Left ventricle myocardium inferior (tissue), 1 donor: ENCODE data around the gene LDB2. TPM values are rescaled to one million over a fixed set of nuclear protein-coding genes. Genes with fewer than 3 reads are reported as not detected.
A peak's percentile ranks its signal among the peaks of the same experiment; 100 is the strongest.

ENCODE experiments used
- DNase-seq: peaks from one replicate; pipeline ENCODE4 v3.0.0-alpha.2; 2020
- H3K27ac ChIP-seq: fragments of 200-600 bp; replicated peaks from 2 replicates; pipeline ENCODE4 v1.8.0; 2021
- H3K27me3 ChIP-seq: fragments of 200-600 bp; 2 replicates; pipeline ENCODE4 v1.8.0; 2021; ENCODE audit warnings: low read depth
- H3K36me3 ChIP-seq: fragments of 200-600 bp; 2 replicates; pipeline ENCODE4 v1.8.0; 2021
- H3K4me1 ChIP-seq: fragments of 200-600 bp; 2 replicates; pipeline ENCODE4 v1.8.0; 2021
- H3K4me3 ChIP-seq: fragments of 200-600 bp; 2 replicates; pipeline ENCODE4 v1.8.0; 2021; ENCODE audit warnings: mild to moderate bottlenecking, moderate library complexity
- H3K9me3 ChIP-seq: fragments of 200-600 bp; replicated peaks from 2 replicates; pipeline ENCODE4 v1.8.0; 2021
- intact Hi-C: fragments of 100-400 bp; cut with micrococcal nuclease; formaldehyde crosslinking; loops from one replicate; pipeline ENCODE4 v1.11.0; 2022
- total RNA-seq: library from RNA; stranded (reverse); fragmentation: NEBNext Ultra II Directional; extraction: Animal tissue kit (Norgen Biotek cat#: 25700); gene quantifications from one replicate; pipeline ENCODE4 v1.2.1, GENCODE V29; 2021
- TF ChIP-seq, protein P1 (sequence below): fragments of 200-600 bp; IDR thresholded peaks from 2 replicates; pipeline ENCODE4 v1.8.0; 2021; ENCODE audit warnings: antibody characterized with exemption, mild to moderate bottlenecking, borderline replicate concordance
- donor health status: DM: no; HTN: yes; CAD: no; lungs with severe emphysema.

LDB2 gene
- total RNA-seq, 1 donor from 2014 or later = 29.6 TPM

GRCh38 chr4:16694884-16695276, 203.6 kb downstream of the LDB2 start:
- Histone ChIP-seq H3K36me3 (no peaks in the 10 kb centered on the region), H3K4me1 (peaks cover 30% of the 10 kb centered on the region), H3K9me3 (no peaks in the 10 kb centered on the region), H3K27ac (no peak overlapping the region), H3K4me3 (no peak overlapping the region), H3K27me3 (no peaks in the 10 kb centered on the region)
- intact Hi-C loops = no loop called here
- TF ChIP-seq, protein P1, sequence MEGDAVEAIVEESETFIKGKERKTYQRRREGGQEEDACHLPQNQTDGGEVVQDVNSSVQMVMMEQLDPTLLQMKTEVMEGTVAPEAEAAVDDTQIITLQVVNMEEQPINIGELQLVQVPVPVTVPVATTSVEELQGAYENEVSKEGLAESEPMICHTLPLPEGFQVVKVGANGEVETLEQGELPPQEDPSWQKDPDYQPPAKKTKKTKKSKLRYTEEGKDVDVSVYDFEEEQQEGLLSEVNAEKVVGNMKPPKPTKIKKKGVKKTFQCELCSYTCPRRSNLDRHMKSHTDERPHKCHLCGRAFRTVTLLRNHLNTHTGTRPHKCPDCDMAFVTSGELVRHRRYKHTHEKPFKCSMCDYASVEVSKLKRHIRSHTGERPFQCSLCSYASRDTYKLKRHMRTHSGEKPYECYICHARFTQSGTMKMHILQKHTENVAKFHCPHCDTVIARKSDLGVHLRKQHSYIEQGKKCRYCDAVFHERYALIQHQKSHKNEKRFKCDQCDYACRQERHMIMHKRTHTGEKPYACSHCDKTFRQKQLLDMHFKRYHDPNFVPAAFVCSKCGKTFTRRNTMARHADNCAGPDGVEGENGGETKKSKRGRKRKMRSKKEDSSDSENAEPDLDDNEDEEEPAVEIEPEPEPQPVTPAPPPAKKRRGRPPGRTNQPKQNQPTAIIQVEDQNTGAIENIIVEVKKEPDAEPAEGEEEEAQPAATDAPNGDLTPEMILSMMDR = no peak
- DNase-seq = no peak

GRCh38 chr4:16694173-16694883, 204.1 kb downstream of the LDB2 start:
- intact Hi-C loops = no loop called here
- Histone ChIP-seq H3K27me3 (no peaks in the 10 kb centered on the region), H3K9me3 (no peaks in the 10 kb centered on the region), H3K36me3 (no peaks in the 10 kb centered on the region), H3K4me3 (no peak overlapping the region), H3K27ac (no peak overlapping the region), H3K4me1 (peaks cover 30% of the 10 kb centered on the region)
- no peak for DNase-seq
- TF ChIP-seq, protein P1 = no peak

DNA sequence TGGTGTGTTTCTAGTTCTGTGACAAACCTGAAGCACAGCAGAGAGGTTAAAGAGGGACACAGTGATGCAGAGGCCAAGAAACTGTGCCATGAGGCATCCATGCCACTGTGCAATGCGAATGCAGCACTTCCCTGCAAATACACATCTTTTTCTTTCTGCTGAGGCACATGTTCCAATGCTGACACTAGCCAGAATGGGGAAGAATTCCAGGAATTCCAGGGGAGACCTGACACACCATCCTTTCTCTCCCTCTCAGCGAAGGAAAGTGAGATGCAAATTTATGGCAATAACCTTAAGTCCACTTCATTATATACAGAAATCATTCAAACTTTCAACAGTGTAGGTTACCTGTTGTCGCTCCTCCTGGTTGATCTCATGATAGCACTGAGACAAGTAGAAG, 204.8 kb downstream of the LDB2 start:
- H3K4me3 ChIP-seq = no peak overlapping the region
- H3K27ac ChIP-seq = no peak overlapping the region
- TF ChIP-seq, protein P1 = no peak
- H3K9me3 ChIP-seq = no peaks in the 10 kb centered on the region
- no peaks in the 10 kb centered on the region for H3K36me3 ChIP-seq
- H3K27me3 ChIP-seq = no peaks in the 10 kb centered on the region
- intact Hi-C loops = no loop called here
- peaks cover 30% of the 10 kb centered on the region for H3K4me1 ChIP-seq
- DNase-seq = no peak

DNA sequence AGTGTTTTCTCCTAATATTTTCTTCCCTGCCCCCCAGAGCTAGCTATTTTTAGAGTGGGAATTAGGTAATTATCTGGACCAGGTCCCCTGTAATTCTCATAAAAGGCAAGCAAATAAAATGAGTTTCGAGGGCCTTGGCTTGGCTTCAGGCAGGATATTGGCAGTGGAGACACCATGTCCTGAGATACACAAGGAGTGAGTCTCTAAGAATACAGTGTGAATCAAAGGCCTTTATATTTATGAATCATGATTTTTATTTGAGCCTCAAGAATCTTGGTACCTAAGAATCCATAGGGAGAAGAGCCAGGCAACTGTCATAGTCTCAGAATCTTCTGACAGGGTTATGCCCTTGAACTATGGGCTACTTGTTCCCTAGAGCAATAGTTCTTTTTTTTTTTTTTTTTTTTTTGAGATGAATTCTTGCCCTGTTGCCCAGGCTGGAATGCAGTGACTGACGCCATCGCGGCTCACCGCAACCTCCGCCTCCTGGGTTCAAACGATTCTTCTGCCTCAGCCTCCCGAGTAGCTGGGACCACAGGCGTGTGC, 205.4 kb downstream of the LDB2 start:
- Histone ChIP-seq H3K4me1 (peaks cover 30% of the 10 kb centered on the region), H3K27me3 (no peaks in the 10 kb centered on the region), H3K36me3 (no peaks in the 10 kb centered on the region), H3K4me3 (no peak overlapping the region), H3K9me3 (no peaks in the 10 kb centered on the region), H3K27ac (no peak overlapping the region)
- intact Hi-C loops = no loop called here
- TF ChIP-seq, protein P1 = no peak
- no peak for DNase-seq

GRCh38 chr4:16692524-16692923, 205.9 kb downstream of the LDB2 start:
- H3K36me3 ChIP-seq = no peaks in the 10 kb centered on the region
- no peak overlapping the region for H3K4me3 ChIP-seq
- no peaks in the 10 kb centered on the region for H3K27me3 ChIP-seq
- H3K27ac ChIP-seq = peak overlapping the region; percentile 33
- intact Hi-C loops = no loop called here
- H3K4me1 ChIP-seq = peaks cover 30% of the 10 kb centered on the region
- TF ChIP-seq, protein P1 = no peak
- DNase-seq = no peak
- no peaks in the 10 kb centered on the region for H3K9me3 ChIP-seq
